GM21381 (cell line): ENCODE measurements around the gene EDEM3.
"Not testable (repeated sequence)": the region's sequence is repeated elsewhere in the genome, so short reads cannot be mapped to it uniquely, and the experiment has no call there.

Experiments
- ATAC-seq: cut with Tn5 transposase; IDR thresholded peaks from one replicate; pipeline ENCODE4 v1.9.1; 2021; ENCODE audit warnings: mild to moderate bottlenecking, moderate library complexity; ENCODE audit not compliant: unreplicated experiment

The EDEM3 gene

GRCh38 chr1:184739796-184740195, 14.9 kb downstream of the EDEM3 start:
- ATAC-seq = no peak

GRCh38 chr1:184739070-184739469, 15.6 kb downstream of the EDEM3 start:
- no peak for ATAC-seq

DNA sequence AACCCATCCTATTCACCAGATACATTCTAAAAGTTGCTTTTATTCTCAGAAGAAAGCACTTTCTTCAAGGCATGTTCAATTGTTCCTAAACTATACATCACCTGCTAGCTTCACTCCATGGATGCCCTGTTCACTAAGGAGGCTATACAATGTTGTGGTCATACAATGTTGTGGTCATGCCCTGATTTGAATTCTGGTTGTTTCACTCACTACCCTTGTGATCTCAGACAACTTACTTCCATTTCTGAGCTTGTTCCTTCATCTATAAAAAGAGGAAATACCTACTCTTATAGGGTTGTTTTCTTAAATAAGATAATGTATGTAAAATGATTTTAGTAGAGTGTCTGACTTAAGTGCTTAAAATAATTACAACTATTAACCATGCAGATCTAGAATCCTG, 19.7 kb downstream of the EDEM3 start:
- no peak for ATAC-seq

DNA sequence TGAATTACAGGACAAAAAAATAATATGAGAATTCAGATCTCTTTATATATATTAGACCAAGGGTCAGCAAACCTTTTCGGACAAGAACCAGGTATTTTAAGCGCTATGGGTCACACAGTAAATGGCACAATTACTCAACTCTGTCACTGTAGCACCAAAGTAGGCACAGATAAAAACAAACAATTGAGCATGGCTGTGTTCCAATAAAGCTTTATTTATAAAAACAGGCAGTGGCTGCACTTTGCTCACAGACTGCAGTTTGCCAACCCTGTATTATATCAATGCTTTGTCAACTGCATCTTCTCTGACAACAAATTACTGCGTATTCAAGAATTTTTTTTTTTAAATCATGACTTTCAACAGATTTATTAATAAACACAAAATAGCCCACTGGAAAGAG, 29.8 kb downstream of the EDEM3 start:
- ATAC-seq = no peak

DNA sequence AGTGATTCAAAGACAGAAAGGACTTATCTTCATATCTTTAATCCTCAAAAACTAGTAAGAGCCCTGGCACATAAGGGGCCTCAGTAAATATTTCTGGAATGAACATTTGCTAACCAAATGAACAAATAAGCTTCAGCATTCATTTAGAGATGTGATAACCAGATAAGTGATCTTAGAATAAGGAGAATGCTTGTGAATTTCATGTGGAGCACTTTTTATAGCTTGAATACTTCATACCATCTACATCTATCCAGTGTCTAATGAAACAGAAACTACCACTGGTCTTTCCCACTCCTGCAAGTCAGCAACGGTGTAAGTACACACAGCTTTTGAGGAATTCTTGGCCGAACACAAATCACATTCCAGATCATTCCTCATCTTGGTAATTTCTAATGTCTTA, 38.5 kb downstream of the EDEM3 start:
- ATAC-seq = no peak

- ATAC-seq = no peak
These were observed 45.2 kb downstream of the EDEM3 start for GRCh38 chr1:184709418-184709817.

- no peak for ATAC-seq
These were observed 46.5 kb downstream of the EDEM3 start for GRCh38 chr1:184708084-184708676.

GRCh38 chr1:184705271-184705670, 49.4 kb downstream of the EDEM3 start:
- no peak for ATAC-seq

- no peak for ATAC-seq
These were observed 52.8 kb downstream of the EDEM3 start for GRCh38 chr1:184701816-184702215.

DNA sequence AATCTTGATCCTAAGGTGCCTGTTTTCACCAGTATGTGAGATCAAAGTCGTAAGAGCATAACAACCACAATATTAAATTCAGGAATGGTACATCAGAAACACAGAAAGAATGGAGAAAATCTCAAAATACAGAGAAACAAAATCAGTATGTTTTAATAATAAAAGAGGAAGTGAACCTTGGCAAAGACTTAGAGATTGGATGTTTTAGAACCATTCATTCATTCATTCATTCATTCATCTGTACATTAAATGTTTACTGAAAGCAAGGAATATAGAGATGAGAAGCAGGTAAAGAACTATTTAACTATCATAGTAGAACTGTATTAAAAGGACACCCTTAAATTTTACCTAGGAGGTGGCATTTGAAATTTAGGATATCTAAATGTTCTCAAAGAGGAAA, 55.7 kb downstream of the EDEM3 start:
- no peak for ATAC-seq

- ATAC-seq = no peak
These were observed 56.6 kb downstream of the EDEM3 start for GRCh38 chr1:184698016-184698415.

- ATAC-seq = no peak
These were observed 58.3 kb downstream of the EDEM3 start for GRCh38 chr1:184696403-184696802.

- ATAC-seq = no peak
These were observed 59.6 kb downstream of the EDEM3 start for GRCh38 chr1:184695023-184695422.

DNA sequence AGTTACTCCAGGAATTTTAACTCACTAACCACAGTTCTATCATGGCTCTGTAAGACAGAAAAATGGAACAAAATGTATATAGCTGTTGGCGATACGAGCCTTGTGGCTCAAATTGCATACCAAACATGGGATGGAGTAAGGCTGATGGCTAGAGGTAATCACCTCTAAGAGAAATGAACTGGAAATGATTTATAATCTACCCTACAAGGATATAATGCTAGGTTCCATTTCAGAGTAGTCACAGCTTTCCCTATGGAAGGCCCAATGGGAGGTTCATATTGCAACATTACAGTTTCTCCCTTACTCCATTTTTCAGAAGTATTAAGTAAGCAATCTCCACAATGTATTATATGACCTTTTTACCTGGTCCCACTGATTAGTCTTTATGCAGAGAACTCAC, 61.6 kb downstream of the EDEM3 start:
- ATAC-seq = no peak

GRCh38 chr1:184691719-184692324, 62.8 kb downstream of the EDEM3 start:
- ATAC-seq = no peak

DNA sequence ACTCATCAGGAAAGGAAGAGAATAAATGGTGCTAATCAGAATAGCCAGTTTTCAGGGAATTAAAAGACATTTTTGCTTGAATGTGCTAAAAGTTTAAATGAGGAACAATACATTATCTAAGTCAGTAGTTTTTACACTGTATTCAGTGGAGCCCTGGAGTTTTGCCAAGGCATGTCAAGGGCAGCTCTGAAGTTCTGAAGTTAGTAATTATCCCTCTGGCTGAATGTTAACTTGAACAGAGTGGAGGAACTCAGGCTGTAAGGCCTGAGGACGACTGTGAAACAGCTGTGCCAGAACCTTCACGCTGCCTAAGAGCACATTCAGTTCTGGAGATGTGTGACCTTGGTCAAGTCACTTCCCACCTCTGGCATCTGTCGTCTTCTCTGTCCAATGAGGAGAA, 68.1 kb downstream of the EDEM3 start:
- ATAC-seq = no peak

DNA sequence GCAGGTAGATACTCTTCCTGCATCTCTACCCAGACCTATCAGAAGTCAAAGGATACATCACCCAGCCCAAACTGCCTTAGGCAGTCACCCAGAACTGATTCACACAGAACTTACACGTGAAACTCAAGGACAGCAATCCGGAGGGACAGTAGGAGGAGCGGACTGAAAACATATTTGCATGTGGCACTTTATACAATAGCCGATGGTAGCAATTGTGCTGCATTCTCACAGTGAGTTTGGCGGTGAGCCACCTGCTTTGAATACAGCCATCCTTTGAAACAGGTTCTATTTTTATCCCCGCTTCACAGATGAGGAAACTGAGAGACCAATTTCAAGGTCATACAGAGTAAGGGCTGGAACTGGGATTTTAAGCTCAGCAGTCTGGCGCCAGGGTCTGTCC, 69.5 kb downstream of the EDEM3 start:
- no peak for ATAC-seq

GRCh38 chr1:184684285-184685074, 70.2 kb downstream of the EDEM3 start:
- no peak for ATAC-seq

DNA sequence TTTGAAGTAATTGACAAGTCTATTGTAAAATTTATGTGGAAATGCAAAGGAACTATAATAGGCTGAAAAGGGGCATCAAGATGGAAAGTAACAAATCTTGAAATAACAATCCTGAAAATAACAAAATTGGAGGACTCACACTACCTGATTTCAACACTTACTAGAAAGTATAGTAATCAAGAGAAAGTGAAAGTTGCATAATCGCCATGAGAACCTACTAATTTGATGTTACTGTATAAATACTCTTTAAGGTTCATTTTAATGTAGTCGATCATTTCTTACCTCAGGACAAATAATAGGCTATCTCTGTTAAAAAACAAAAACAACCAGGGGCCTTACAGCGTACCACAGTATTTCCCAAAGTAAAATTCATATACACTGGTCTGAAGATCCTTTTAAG, 71.7 kb downstream of the EDEM3 start:
- no peak for ATAC-seq

DNA sequence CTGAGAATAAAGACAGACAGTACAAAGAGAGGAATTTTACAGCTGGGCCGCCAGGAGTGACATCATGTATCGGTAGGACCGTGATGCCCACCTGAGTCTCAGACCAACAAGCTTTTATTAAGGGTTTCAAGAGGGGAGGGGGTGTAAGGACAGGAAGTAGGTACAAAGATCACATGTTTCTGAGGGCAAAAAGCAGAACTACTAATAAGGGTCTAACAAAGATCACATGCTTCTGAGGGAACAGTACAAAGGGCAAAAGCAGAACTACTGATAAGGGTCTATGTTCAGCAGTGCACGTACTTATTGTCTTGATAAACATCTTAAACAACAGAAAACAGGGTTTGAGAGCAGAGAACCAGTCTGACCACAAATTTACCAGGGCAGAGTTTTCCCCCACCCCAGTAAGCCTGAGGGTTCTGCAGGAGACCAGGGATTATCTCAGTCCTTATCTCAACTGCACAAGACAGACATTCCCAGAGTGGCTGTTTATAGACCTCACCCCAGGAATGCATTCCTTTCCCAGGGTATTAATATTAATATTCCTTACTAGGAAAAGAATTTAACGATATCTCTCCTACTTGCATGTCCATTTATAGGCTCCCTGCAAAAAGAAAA, 73.9 kb downstream of the EDEM3 start:
- not testable (repeated sequence) for ATAC-seq

GRCh38 chr1:184679472-184679871, 75.2 kb downstream of the EDEM3 start:
- ATAC-seq = not testable (repeated sequence)

GRCh38 chr1:184677344-184677743, 77.3 kb downstream of the EDEM3 start:
- ATAC-seq = no peak
